ENCODE results near the gene XRRA1.

Gene XRRA1

GRCh38 chr11:74818283-74818946 is 130.5 kb downstream of the XRRA1 start:
- no peak for DNase-seq (ENCODE audit: extremely low read depth, insufficient read length)
- no peak for TF ChIP-seq CTCF (IDR thresholded peaks at IDR 0.05; ENCODE audit: insufficient read depth, low read length, poor library complexity, severe bottlenecking)
- Histone ChIP-seq H3K4me3 (replicated peaks; ENCODE audit: low read depth, low read length) (no peak overlapping the region), H3K27me3 (replicated peaks; ENCODE audit: control insufficient read depth, insufficient read depth, low read length) (no peaks in the 10 kb centered on the region), H3K36me3 (ENCODE audit: control insufficient read depth, insufficient read depth, low read length) (peaks cover 2% of the 10 kb centered on the region)

GRCh38 chr11:74816664-74817063 is 132.2 kb downstream of the XRRA1 start:
- no peak for DNase-seq (ENCODE audit: extremely low read depth, insufficient read length)
- Histone ChIP-seq H3K4me3 (replicated peaks; ENCODE audit: low read depth, low read length) (no peak overlapping the region), H3K36me3 (ENCODE audit: control insufficient read depth, insufficient read depth, low read length) (no peaks in the 10 kb centered on the region; the same call in 1 of the 2 replicates), H3K27me3 (replicated peaks; ENCODE audit: control insufficient read depth, insufficient read depth, low read length) (no peaks in the 10 kb centered on the region)
- TF ChIP-seq CTCF (IDR thresholded peaks at IDR 0.05; ENCODE audit: insufficient read depth, low read length, poor library complexity, severe bottlenecking), result no peak

GRCh38 chr11:74815966-74816365 is 132.9 kb downstream of the XRRA1 start:
- Histone ChIP-seq H3K4me3 (replicated peaks; ENCODE audit: low read depth, low read length) (no peak overlapping the region), H3K27me3 (replicated peaks; ENCODE audit: control insufficient read depth, insufficient read depth, low read length) (no peaks in the 10 kb centered on the region)
- no peak for TF ChIP-seq CTCF (IDR thresholded peaks at IDR 0.05; ENCODE audit: insufficient read depth, low read length, poor library complexity, severe bottlenecking)

GRCh38 chr11:74809801-74810200 is 139.1 kb downstream of the XRRA1 start:
- DNase-seq (ENCODE audit: extremely low read depth, insufficient read length), result no peak
- H3K36me3 ChIP-seq (ENCODE audit: control insufficient read depth, insufficient read depth, low read length), result no peaks in the 10 kb centered on the region
- H3K27me3 ChIP-seq (replicated peaks; ENCODE audit: control insufficient read depth, insufficient read depth, low read length), result no peaks in the 10 kb centered on the region
- no peak for TF ChIP-seq CTCF (IDR thresholded peaks at IDR 0.05; ENCODE audit: insufficient read depth, low read length, poor library complexity, severe bottlenecking)
- no peak overlapping the region for H3K4me3 ChIP-seq (replicated peaks; ENCODE audit: low read depth, low read length)

More at GRCh38 chr11:74815966-74816365, 132.9 kb downstream of the XRRA1 start:
- DNase-seq (ENCODE audit: extremely low read depth, insufficient read length), result no peak
- H3K36me3 ChIP-seq (ENCODE audit: control insufficient read depth, insufficient read depth, low read length), result no peaks in the 10 kb centered on the region; the same call in 1 of the 2 replicates

GRCh38 chr11:74806267-74806666 is 142.6 kb downstream of the XRRA1 start:
- Histone ChIP-seq H3K36me3 (ENCODE audit: control insufficient read depth, insufficient read depth, low read length) (no peaks in the 10 kb centered on the region), H3K27me3 (replicated peaks; ENCODE audit: control insufficient read depth, insufficient read depth, low read length) (no peaks in the 10 kb centered on the region), H3K4me3 (replicated peaks; ENCODE audit: low read depth, low read length) (no peak overlapping the region)
- no peak for DNase-seq (ENCODE audit: extremely low read depth, insufficient read length)
- no peak for TF ChIP-seq CTCF (IDR thresholded peaks at IDR 0.05; ENCODE audit: insufficient read depth, low read length, poor library complexity, severe bottlenecking)
